ENCODE results near the gene EML5.
"Not testable (repeated sequence)": the region's sequence is repeated elsewhere in the genome, so short reads cannot be mapped to it uniquely, and the experiment has no call there.

EML5 gene

GRCh38 chr14:88819674-88820073 is 26.9 kb upstream of the EML5 start:
- H2BK12ac ChIP-seq (ENCODE audit: low read length); H3K79me1 ChIP-seq (ENCODE audit: low read length); H3K27me3 ChIP-seq (ENCODE audit: insufficient read depth, low read length); H3K79me2 ChIP-seq (ENCODE audit: control insufficient read depth, insufficient read depth, low read length, poor library complexity); H3K4me3 ChIP-seq (ENCODE audit: low read depth, low read length); DNase-seq; H3K9me3 ChIP-seq (ENCODE audit: insufficient read depth, low read depth, low read length); H4K8ac ChIP-seq (ENCODE audit: low read depth, low read length); H3K9ac ChIP-seq (ENCODE audit: low read length); H3K4me1 ChIP-seq (ENCODE audit: control insufficient read depth in 1 of 2, insufficient read depth in 2 of 2, low read length in 2 of 2); H3K14ac ChIP-seq (ENCODE audit: low read length); H3K4ac ChIP-seq (ENCODE audit: low read depth, low read length); H4K12ac ChIP-seq (ENCODE audit: low read depth, low read length); H3K4me2 ChIP-seq (ENCODE audit: low read length); H4K91ac ChIP-seq (ENCODE audit: low read depth, low read length); H3K27ac ChIP-seq (ENCODE audit: low read depth, low read length); H2AFZ ChIP-seq (ENCODE audit: insufficient read depth, low read length, poor library complexity); H2AK5ac ChIP-seq (ENCODE audit: low read length); H3K23ac ChIP-seq (ENCODE audit: low read length); H2BK5ac ChIP-seq (ENCODE audit: low read depth, low read length, poor library complexity); H3K18ac ChIP-seq (ENCODE audit: low read length); H3K36me3 ChIP-seq (ENCODE audit: control insufficient read depth in 1 of 2, insufficient read depth in 2 of 2, low read length in 2 of 2); H2BK120ac ChIP-seq (ENCODE audit: insufficient read depth, low read length, poor library complexity): not testable (repeated sequence)
- no CpG with 5 or more reads among the region's 3 CpGs for WGBS (ENCODE audit: extremely low coverage, insufficient coverage, insufficient read length)

GRCh38 chr14:88818018-88818417 is 25.3 kb upstream of the EML5 start:
- Histone ChIP-seq H3K36me3 (ENCODE audit: control insufficient read depth in 1 of 2, insufficient read depth in 2 of 2, low read length in 2 of 2) (no peaks in the 10 kb centered on the region), H3K79me2 (ENCODE audit: control insufficient read depth, insufficient read depth, low read length, poor library complexity) (no peaks in the 10 kb centered on the region), H3K4me3 (ENCODE audit: low read depth, low read length) (no peak overlapping the region), H4K8ac (ENCODE audit: low read depth, low read length) (no peak overlapping the region), H3K9me3 (ENCODE audit: insufficient read depth, low read depth, low read length) (no peaks in the 10 kb centered on the region), H2AFZ (ENCODE audit: insufficient read depth, low read length, poor library complexity) (no peak overlapping the region), H3K27ac (ENCODE audit: low read depth, low read length) (no peak overlapping the region), H4K12ac (ENCODE audit: low read depth, low read length) (no peak overlapping the region), H2BK5ac (ENCODE audit: low read depth, low read length, poor library complexity) (no peak overlapping the region), H3K4me2 (ENCODE audit: low read length) (no peak overlapping the region), H3K18ac (ENCODE audit: low read length) (no peak overlapping the region), H2BK120ac (ENCODE audit: insufficient read depth, low read length, poor library complexity) (no peak overlapping the region), H3K27me3 (ENCODE audit: insufficient read depth, low read length) (no peaks in the 10 kb centered on the region), H2BK12ac (ENCODE audit: low read length) (no peak overlapping the region), H3K79me1 (ENCODE audit: low read length) (no peaks in the 10 kb centered on the region), H3K4me1 (ENCODE audit: control insufficient read depth in 1 of 2, insufficient read depth in 2 of 2, low read length in 2 of 2) (no peaks in the 10 kb centered on the region), H3K9ac (ENCODE audit: low read length) (no peak overlapping the region), H3K4ac (ENCODE audit: low read depth, low read length) (no peak overlapping the region), H4K91ac (ENCODE audit: low read depth, low read length) (no peak overlapping the region), H3K14ac (ENCODE audit: low read length) (no peak overlapping the region), H3K23ac (ENCODE audit: low read length) (no peak overlapping the region), H2AK5ac (ENCODE audit: low read length) (no peak overlapping the region)
- DNase-seq, result no peak
- no CpG with 5 or more reads among the region's 1 CpG for WGBS (ENCODE audit: extremely low coverage, insufficient coverage, insufficient read length)

DNA sequence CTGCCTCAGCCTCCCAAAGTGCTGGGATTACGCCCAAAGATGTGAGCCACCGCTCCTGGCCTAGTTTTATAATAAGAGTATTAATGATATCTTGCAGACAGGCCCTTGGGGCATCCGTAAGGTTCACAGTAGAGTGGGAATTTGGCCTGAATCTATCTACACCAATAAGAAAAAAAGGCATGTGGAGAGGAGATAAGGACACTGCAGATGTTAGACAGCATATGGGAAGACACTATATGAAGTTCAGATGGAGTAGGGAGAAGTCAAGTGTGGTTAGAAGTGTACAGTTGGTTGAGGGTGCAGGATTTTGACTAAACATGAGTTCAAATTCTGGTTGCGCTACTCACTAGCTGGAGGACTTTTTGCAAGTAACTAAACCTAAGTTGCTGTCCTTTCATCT is 23.2 kb upstream of the EML5 start:
- Histone ChIP-seq H2BK120ac (ENCODE audit: insufficient read depth, low read length, poor library complexity) (no peak overlapping the region), H3K4me2 (ENCODE audit: low read length) (no peak overlapping the region), H3K4me3 (ENCODE audit: low read depth, low read length) (no peak overlapping the region), H3K23ac (ENCODE audit: low read length) (no peak overlapping the region), H3K4ac (ENCODE audit: low read depth, low read length) (no peak overlapping the region), H3K18ac (ENCODE audit: low read length) (no peak overlapping the region), H3K79me2 (ENCODE audit: control insufficient read depth, insufficient read depth, low read length, poor library complexity) (no peaks in the 10 kb centered on the region), H3K4me1 (ENCODE audit: control insufficient read depth in 1 of 2, insufficient read depth in 2 of 2, low read length in 2 of 2) (no peaks in the 10 kb centered on the region), H3K9me3 (ENCODE audit: insufficient read depth, low read depth, low read length) (no peaks in the 10 kb centered on the region), H2BK12ac (ENCODE audit: low read length) (no peak overlapping the region), H4K12ac (ENCODE audit: low read depth, low read length) (no peak overlapping the region), H3K79me1 (ENCODE audit: low read length) (no peaks in the 10 kb centered on the region), H2AFZ (ENCODE audit: insufficient read depth, low read length, poor library complexity) (no peak overlapping the region), H4K8ac (ENCODE audit: low read depth, low read length) (no peak overlapping the region), H2AK5ac (ENCODE audit: low read length) (no peak overlapping the region), H3K27ac (ENCODE audit: low read depth, low read length) (no peak overlapping the region), H4K91ac (ENCODE audit: low read depth, low read length) (no peak overlapping the region), H2BK5ac (ENCODE audit: low read depth, low read length, poor library complexity) (no peak overlapping the region), H3K36me3 (ENCODE audit: control insufficient read depth in 1 of 2, insufficient read depth in 2 of 2, low read length in 2 of 2) (no peaks in the 10 kb centered on the region), H3K14ac (ENCODE audit: low read length) (no peak overlapping the region), H3K27me3 (ENCODE audit: insufficient read depth, low read length) (no peaks in the 10 kb centered on the region), H3K9ac (ENCODE audit: low read length) (no peak overlapping the region)
- WGBS (ENCODE audit: extremely low coverage, insufficient coverage, insufficient read length), result no CpG with 5 or more reads among the region's 4 CpGs
- DNase-seq, result no peak

GRCh38 chr14:88808359-88808758 is 15.6 kb upstream of the EML5 start:
- Histone ChIP-seq H3K9me3 (ENCODE audit: insufficient read depth, low read depth, low read length) (no peaks in the 10 kb centered on the region), H3K27ac (ENCODE audit: low read depth, low read length) (no peak overlapping the region), H4K91ac (ENCODE audit: low read depth, low read length) (no peak overlapping the region), H4K8ac (ENCODE audit: low read depth, low read length) (no peak overlapping the region), H2BK12ac (ENCODE audit: low read length) (no peak overlapping the region), H2AFZ (ENCODE audit: insufficient read depth, low read length, poor library complexity) (no peak overlapping the region), H3K79me1 (ENCODE audit: low read length) (no peaks in the 10 kb centered on the region), H3K36me3 (ENCODE audit: control insufficient read depth in 1 of 2, insufficient read depth in 2 of 2, low read length in 2 of 2) (no peaks in the 10 kb centered on the region), H3K4ac (ENCODE audit: low read depth, low read length) (no peak overlapping the region), H2BK5ac (ENCODE audit: low read depth, low read length, poor library complexity) (no peak overlapping the region), H2AK5ac (ENCODE audit: low read length) (no peak overlapping the region), H3K9ac (ENCODE audit: low read length) (no peak overlapping the region), H3K14ac (ENCODE audit: low read length) (no peak overlapping the region), H3K18ac (ENCODE audit: low read length) (no peak overlapping the region), H4K12ac (ENCODE audit: low read depth, low read length) (no peak overlapping the region), H3K27me3 (ENCODE audit: insufficient read depth, low read length) (no peaks in the 10 kb centered on the region), H3K23ac (ENCODE audit: low read length) (no peak overlapping the region), H3K4me1 (ENCODE audit: control insufficient read depth in 1 of 2, insufficient read depth in 2 of 2, low read length in 2 of 2) (no peaks in the 10 kb centered on the region), H3K4me3 (ENCODE audit: low read depth, low read length) (no peak overlapping the region), H3K4me2 (ENCODE audit: low read length) (no peak overlapping the region), H3K79me2 (ENCODE audit: control insufficient read depth, insufficient read depth, low read length, poor library complexity) (no peaks in the 10 kb centered on the region), H2BK120ac (ENCODE audit: insufficient read depth, low read length, poor library complexity) (no peak overlapping the region)
- no peak for DNase-seq

DNA sequence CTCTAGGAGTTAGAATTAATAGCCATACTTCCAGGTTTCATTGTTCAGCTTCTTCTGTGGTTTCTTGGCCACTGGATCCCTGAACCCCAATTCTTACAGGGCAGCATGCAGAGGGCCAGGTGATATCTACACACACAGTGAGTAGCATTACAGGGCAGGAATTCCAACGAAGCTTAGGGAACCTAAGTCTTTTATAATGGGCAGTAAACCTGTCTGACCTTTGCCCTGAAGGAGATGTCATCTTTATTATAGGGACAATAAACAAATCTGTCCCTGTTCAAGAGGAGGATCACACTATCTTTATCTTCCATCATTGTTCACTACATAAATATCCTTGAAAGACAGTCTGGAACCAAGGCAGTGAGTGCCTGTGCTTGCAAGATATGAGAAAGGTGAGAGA is 11.7 kb upstream of the EML5 start:
- DNase-seq, result no peak
- Histone ChIP-seq H3K4ac (ENCODE audit: low read depth, low read length) (no peak overlapping the region), H2BK120ac (ENCODE audit: insufficient read depth, low read length, poor library complexity) (no peak overlapping the region), H2BK12ac (ENCODE audit: low read length) (no peak overlapping the region), H2BK5ac (ENCODE audit: low read depth, low read length, poor library complexity) (no peak overlapping the region), H4K8ac (ENCODE audit: low read depth, low read length) (no peak overlapping the region), H3K9ac (ENCODE audit: low read length) (no peak overlapping the region), H3K14ac (ENCODE audit: low read length) (no peak overlapping the region), H3K79me1 (ENCODE audit: low read length) (no peaks in the 10 kb centered on the region), H3K18ac (ENCODE audit: low read length) (no peak overlapping the region), H3K4me3 (ENCODE audit: low read depth, low read length) (no peak overlapping the region), H3K36me3 (ENCODE audit: control insufficient read depth in 1 of 2, insufficient read depth in 2 of 2, low read length in 2 of 2) (no peaks in the 10 kb centered on the region), H3K9me3 (ENCODE audit: insufficient read depth, low read depth, low read length) (no peaks in the 10 kb centered on the region), H3K4me1 (ENCODE audit: control insufficient read depth in 1 of 2, insufficient read depth in 2 of 2, low read length in 2 of 2) (no peaks in the 10 kb centered on the region), H3K23ac (ENCODE audit: low read length) (no peak overlapping the region), H4K12ac (ENCODE audit: low read depth, low read length) (no peak overlapping the region), H3K27ac (ENCODE audit: low read depth, low read length) (no peak overlapping the region), H2AFZ (ENCODE audit: insufficient read depth, low read length, poor library complexity) (no peak overlapping the region), H4K91ac (ENCODE audit: low read depth, low read length) (no peak overlapping the region), H3K79me2 (ENCODE audit: control insufficient read depth, insufficient read depth, low read length, poor library complexity) (no peaks in the 10 kb centered on the region), H3K27me3 (ENCODE audit: insufficient read depth, low read length) (no peaks in the 10 kb centered on the region), H3K4me2 (ENCODE audit: low read length) (no peak overlapping the region), H2AK5ac (ENCODE audit: low read length) (no peak overlapping the region)
- no CpG with 5 or more reads among the region's 1 CpG for WGBS (ENCODE audit: extremely low coverage, insufficient coverage, insufficient read length)

Data from trophoblast cell (in vitro differentiated cells and primary cell).